ENCODE measurements around the gene DNAL1.

DNA sequence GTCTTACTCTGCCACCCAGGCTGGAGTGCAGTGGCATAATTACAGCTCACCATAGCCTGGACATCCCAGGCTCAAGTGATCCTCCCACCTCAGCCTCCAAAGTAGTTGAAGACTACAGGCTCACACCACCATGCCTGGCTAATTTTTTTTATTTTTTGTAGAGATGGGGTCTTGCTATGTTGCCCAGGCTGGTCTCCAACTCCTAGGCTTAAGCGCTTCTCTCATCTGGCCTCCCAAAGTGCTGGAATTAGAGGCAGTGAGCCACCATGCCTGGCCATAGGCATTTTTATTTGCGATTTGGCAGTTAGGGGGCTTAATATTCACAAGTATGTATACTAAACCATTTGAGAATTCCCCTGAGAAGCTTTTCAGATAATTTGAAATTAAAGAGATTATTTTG, 50.3 kb downstream of the DNAL1 start:
- TF ChIP-seq, protein P1, sequence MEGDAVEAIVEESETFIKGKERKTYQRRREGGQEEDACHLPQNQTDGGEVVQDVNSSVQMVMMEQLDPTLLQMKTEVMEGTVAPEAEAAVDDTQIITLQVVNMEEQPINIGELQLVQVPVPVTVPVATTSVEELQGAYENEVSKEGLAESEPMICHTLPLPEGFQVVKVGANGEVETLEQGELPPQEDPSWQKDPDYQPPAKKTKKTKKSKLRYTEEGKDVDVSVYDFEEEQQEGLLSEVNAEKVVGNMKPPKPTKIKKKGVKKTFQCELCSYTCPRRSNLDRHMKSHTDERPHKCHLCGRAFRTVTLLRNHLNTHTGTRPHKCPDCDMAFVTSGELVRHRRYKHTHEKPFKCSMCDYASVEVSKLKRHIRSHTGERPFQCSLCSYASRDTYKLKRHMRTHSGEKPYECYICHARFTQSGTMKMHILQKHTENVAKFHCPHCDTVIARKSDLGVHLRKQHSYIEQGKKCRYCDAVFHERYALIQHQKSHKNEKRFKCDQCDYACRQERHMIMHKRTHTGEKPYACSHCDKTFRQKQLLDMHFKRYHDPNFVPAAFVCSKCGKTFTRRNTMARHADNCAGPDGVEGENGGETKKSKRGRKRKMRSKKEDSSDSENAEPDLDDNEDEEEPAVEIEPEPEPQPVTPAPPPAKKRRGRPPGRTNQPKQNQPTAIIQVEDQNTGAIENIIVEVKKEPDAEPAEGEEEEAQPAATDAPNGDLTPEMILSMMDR (IDR thresholded peaks at IDR 0.05): no peak
- no peak for TF ChIP-seq POLR2A (IDR thresholded peaks at IDR 0.05)
- TF ChIP-seq EP300 (IDR thresholded peaks at IDR 0.05): no peak
